NB4 (cell line): ENCODE results near the gene FBN3.
"Not testable (repeated sequence)": the region's sequence is repeated elsewhere in the genome, so short reads cannot be mapped to it uniquely, and the experiment has no call there.

Experiments used
- DNase-seq: peaks from one replicate; pipeline ENCODE4 v3.0.0; 2010; ENCODE audit warnings: low read depth
- H3K4me3 ChIP-seq: one replicate; pipeline ENCODE4 v1.5.1; 2011; ENCODE audit warnings: mild to moderate bottlenecking, low read depth, low read length, moderate library complexity
- CTCF ChIP-seq: IDR thresholded peaks from one replicate; pipeline ENCODE4 v1.5.1; 2012; ENCODE audit warnings: low read depth, low read length
- MAX ChIP-seq: IDR thresholded peaks from 2 replicates; pipeline ENCODE4 v1.6.1; 2011; ENCODE audit warnings: low read depth, low read length
- MYC ChIP-seq: IDR thresholded peaks from 2 replicates; pipeline ENCODE4 v1.6.1; 2011; ENCODE audit warnings: low read depth, low read length
- POLR2A ChIP-seq: IDR thresholded peaks from 2 replicates; pipeline ENCODE4 v1.6.1; 2011; ENCODE audit warnings: mild to moderate bottlenecking; ENCODE audit not compliant: insufficient read length; ENCODE audit errors: extremely low read depth

Gene FBN3

GRCh38 chr19:8105471-8105870 lies 43.9 kb downstream of the FBN3 start:
- no peak for DNase-seq

GRCh38 chr19:8101910-8102309 lies 47.5 kb downstream of the FBN3 start:
- not testable (repeated sequence) for H3K4me3 ChIP-seq, DNase-seq

More at GRCh38 chr19:8105471-8105870, 43.9 kb downstream of the FBN3 start:
- H3K4me3 ChIP-seq, result no peak overlapping the region
- no peak for TF ChIP-seq MYC
- no peak for TF ChIP-seq MAX
- TF ChIP-seq POLR2A, result no peak
- TF ChIP-seq CTCF, result no peak

GRCh38 chr19:8101311-8101710 lies 48.1 kb downstream of the FBN3 start:
- TF ChIP-seq CTCF, result no peak
- no peak for TF ChIP-seq MAX
- no peak for TF ChIP-seq POLR2A
- TF ChIP-seq MYC, result no peak
- DNase-seq, result no peak
- H3K4me3 ChIP-seq, result no peak overlapping the region

- no peak for DNase-seq
- no peak for TF ChIP-seq MYC
- no peak overlapping the region for H3K4me3 ChIP-seq
Observed at GRCh38 chr19:8097681-8098567, 51.5 kb downstream of the FBN3 start.

GRCh38 chr19:8097198-8097597 lies 52.2 kb downstream of the FBN3 start:
- DNase-seq, result no peak
- H3K4me3 ChIP-seq, result no peak overlapping the region
- no peak for TF ChIP-seq CTCF
- TF ChIP-seq MAX, result no peak
- TF ChIP-seq POLR2A, result no peak
- TF ChIP-seq MYC, result no peak

GRCh38 chr19:8096071-8096470 lies 53.3 kb downstream of the FBN3 start:
- no peak overlapping the region for H3K4me3 ChIP-seq
- DNase-seq, result no peak
- TF ChIP-seq CTCF, result peak; percentile 32
- no peak for TF ChIP-seq MYC
- no peak for TF ChIP-seq MAX
- no peak for TF ChIP-seq POLR2A

GRCh38 chr19:8095354-8095886 lies 54.0 kb downstream of the FBN3 start:
- H3K4me3 ChIP-seq, result no peak overlapping the region
- TF ChIP-seq CTCF (no peak), POLR2A (no peak), MYC (no peak), MAX (no peak)
- no peak for DNase-seq
